ENCODE results near the gene ALDH7A1. TPM values are rescaled to one million over a fixed set of nuclear protein-coding genes. Genes with fewer than 3 reads are reported as not detected.

Gene ALDH7A1
- total RNA-seq, 1 donor: 34.5 TPM

GRCh38 chr5:126501448-126501847 is 93.6 kb downstream of the ALDH7A1 start:
- no peak for DNase-seq (ENCODE audit: low read depth)
- no peak for TF ChIP-seq CTCF (IDR thresholded peaks at IDR 0.05; ENCODE audit: insufficient read depth, low read depth, low read length)
- no peak overlapping the region for H3K4me3 ChIP-seq (ENCODE audit: low read depth, low read length)

- peak; percentile 60 for TF ChIP-seq CTCF (IDR thresholded peaks at IDR 0.05; ENCODE audit: insufficient read depth, low read depth, low read length)
- no peak overlapping the region for H3K4me3 ChIP-seq (ENCODE audit: low read depth, low read length)
- DNase-seq (ENCODE audit: low read depth): no peak
Observed at GRCh38 chr5:126499853-126500342, 95.1 kb downstream of the ALDH7A1 start.

- no peak for TF ChIP-seq CTCF (IDR thresholded peaks at IDR 0.05; ENCODE audit: insufficient read depth, low read depth, low read length)
- H3K4me3 ChIP-seq (ENCODE audit: low read depth, low read length): no peak overlapping the region
- DNase-seq (ENCODE audit: low read depth): no peak
Observed at GRCh38 chr5:126499278-126499677, 95.7 kb downstream of the ALDH7A1 start.

- H3K4me3 ChIP-seq (ENCODE audit: low read depth, low read length): no peak overlapping the region
- no peak for DNase-seq (ENCODE audit: low read depth)
- TF ChIP-seq CTCF (IDR thresholded peaks at IDR 0.05; ENCODE audit: insufficient read depth, low read depth, low read length): no peak
Observed at GRCh38 chr5:126497506-126497905, 97.5 kb downstream of the ALDH7A1 start.

- TF ChIP-seq CTCF (IDR thresholded peaks at IDR 0.05; ENCODE audit: insufficient read depth, low read depth, low read length): no peak
- no peak overlapping the region for H3K4me3 ChIP-seq (ENCODE audit: low read depth, low read length)
- DNase-seq (ENCODE audit: low read depth): no peak
Observed at GRCh38 chr5:126494393-126494792, 100.6 kb downstream of the ALDH7A1 start.

GRCh38 chr5:126492939-126493338 is 102.1 kb downstream of the ALDH7A1 start:
- peak; percentile 56 for DNase-seq (ENCODE audit: low read depth)
- no peak overlapping the region for H3K4me3 ChIP-seq (ENCODE audit: low read depth, low read length)
- TF ChIP-seq CTCF (IDR thresholded peaks at IDR 0.05; ENCODE audit: insufficient read depth, low read depth, low read length): peak; percentile 52
